ENCODE measurements around the gene TIMM10B.

DNA sequence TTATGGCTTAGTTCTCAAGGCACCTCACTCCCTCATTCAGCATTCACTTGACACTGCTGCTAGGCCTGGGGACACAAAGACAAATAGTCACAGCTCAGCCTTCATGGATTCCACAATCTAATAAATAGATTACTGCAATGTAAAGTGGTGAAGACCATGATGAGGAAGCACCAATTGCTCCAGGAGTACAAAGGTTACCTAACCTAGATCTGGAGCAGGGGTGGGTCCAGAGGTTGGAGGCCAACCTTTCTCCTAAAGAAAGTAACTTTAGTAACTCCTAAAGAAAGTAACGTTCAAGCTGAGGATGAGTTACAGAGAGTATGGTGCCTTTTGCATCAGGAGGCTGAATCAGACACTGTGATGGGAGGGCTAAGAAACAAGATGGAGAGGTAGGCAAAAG lies 11.7 kb upstream of the TIMM10B start:
- TF ChIP-seq EP300 (IDR thresholded peaks at IDR 0.05) (no peak), POLR2A (IDR thresholded peaks at IDR 0.05) (no peak), POLR2AphosphoS5 (IDR thresholded peaks at IDR 0.05) (no peak)
- TF ChIP-seq, protein P1, sequence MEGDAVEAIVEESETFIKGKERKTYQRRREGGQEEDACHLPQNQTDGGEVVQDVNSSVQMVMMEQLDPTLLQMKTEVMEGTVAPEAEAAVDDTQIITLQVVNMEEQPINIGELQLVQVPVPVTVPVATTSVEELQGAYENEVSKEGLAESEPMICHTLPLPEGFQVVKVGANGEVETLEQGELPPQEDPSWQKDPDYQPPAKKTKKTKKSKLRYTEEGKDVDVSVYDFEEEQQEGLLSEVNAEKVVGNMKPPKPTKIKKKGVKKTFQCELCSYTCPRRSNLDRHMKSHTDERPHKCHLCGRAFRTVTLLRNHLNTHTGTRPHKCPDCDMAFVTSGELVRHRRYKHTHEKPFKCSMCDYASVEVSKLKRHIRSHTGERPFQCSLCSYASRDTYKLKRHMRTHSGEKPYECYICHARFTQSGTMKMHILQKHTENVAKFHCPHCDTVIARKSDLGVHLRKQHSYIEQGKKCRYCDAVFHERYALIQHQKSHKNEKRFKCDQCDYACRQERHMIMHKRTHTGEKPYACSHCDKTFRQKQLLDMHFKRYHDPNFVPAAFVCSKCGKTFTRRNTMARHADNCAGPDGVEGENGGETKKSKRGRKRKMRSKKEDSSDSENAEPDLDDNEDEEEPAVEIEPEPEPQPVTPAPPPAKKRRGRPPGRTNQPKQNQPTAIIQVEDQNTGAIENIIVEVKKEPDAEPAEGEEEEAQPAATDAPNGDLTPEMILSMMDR (IDR thresholded peaks at IDR 0.05) = no peak

Data from gastroesophageal sphincter (tissue), 3 donors.